K562 (cell line): ENCODE results near the gene SLC4A2. TPM values are rescaled to one million over a fixed set of nuclear protein-coding genes. Genes with fewer than 3 reads are reported as not detected.
A peak's percentile ranks its signal among the peaks of the same experiment; 100 is the strongest.

Source experiments
- HDGF ChIP-seq: fragments of 450-650 bp; IDR thresholded peaks from 2 replicates; pipeline ENCODE4 v1.6.1; 2016
- HES1 ChIP-seq: fragments of 450-650 bp; IDR thresholded peaks from 2 replicates; pipeline ENCODE4 v1.6.1; 2016; ENCODE audit warnings: low read depth, mild to moderate bottlenecking, moderate library complexity
- HIVEP1 ChIP-seq: fragments of 250-450 bp; sonication (Bioruptor Pico); IDR thresholded peaks from 2 replicates; pipeline ENCODE4 v1.4.0; 2020; ENCODE audit warnings: mild to moderate bottlenecking
- MYNN ChIP-seq, 2 experiments: sonication (generic); formaldehyde crosslinking in 1 of 2; IDR thresholded peaks; 2 replicates each; pipeline versions ENCODE4 v1.5.0 to v1.6.1; 2016 to 2020; ENCODE audit warnings: antibody characterized with exemption in 1 of 2, missing genetic modification reagents in 1 of 2
- NR0B1 ChIP-seq: fragments of 450-650 bp; IDR thresholded peaks from one replicate; pipeline ENCODE4 v1.6.1; 2018; ENCODE audit warnings: mild to moderate bottlenecking, moderate library complexity; ENCODE audit not compliant: partially characterized antibody
- POLR2B ChIP-seq: fragments of 450-650 bp; IDR thresholded peaks from 2 replicates; pipeline ENCODE4 v1.6.1; 2018; ENCODE audit warnings: low read depth; ENCODE audit not compliant: partially characterized antibody
- RAD21 ChIP-seq, 2 experiments: fragments of 250-450 bp in 1 of 2; fragments of 450-650 bp in 1 of 2; sonication (Bioruptor Pico) in 1 of 2; formaldehyde crosslinking in 1 of 2; IDR thresholded peaks in 1 of 2; conservative IDR thresholded peaks in 1 of 2; 2 replicates each; pipeline versions ENCODE4 v1.4.0 to v1.8.0; 2020 to 2022; ENCODE audit warnings: mild to moderate bottlenecking in 2 of 2, moderate library complexity in 1 of 2
- SREBF2 ChIP-seq: sonication (generic); formaldehyde crosslinking; IDR thresholded peaks from 2 replicates; pipeline ENCODE4 v1.4.0; 2020; ENCODE audit warnings: mild to moderate bottlenecking, missing genetic modification reagents
- ZBTB17 ChIP-seq: fragments of 450-650 bp; formaldehyde crosslinking; IDR thresholded peaks from 2 replicates; pipeline ENCODE4 v1.4.0; 2020; ENCODE audit warnings: mild to moderate bottlenecking
- ZNF165 ChIP-seq: fragments of 250-450 bp; sonication (Bioruptor Pico); IDR thresholded peaks from 2 replicates; pipeline ENCODE4 v1.4.0; 2020; ENCODE audit warnings: borderline replicate concordance
- ZNF696 ChIP-seq: fragments of 250-450 bp; sonication (Bioruptor Pico); conservative IDR thresholded peaks from 2 replicates; pipeline ENCODE4 v1.4.0; 2020; ENCODE audit warnings: mild to moderate bottlenecking, moderate library complexity
- ZNF717 ChIP-seq: fragments of 250-450 bp; sonication (Bioruptor Pico); IDR thresholded peaks from 2 replicates; pipeline ENCODE4 v1.5.0; 2021
- ZNF830 ChIP-seq: fragments of 250-450 bp; sonication (Bioruptor Pico); IDR thresholded peaks from 2 replicates; pipeline ENCODE4 v1.5.0; 2021; ENCODE audit warnings: mild to moderate bottlenecking
- polyA plus RNA-seq, 8 experiments: library from polyadenylated mRNA; depleted of rRNA in 4 of 8; stranded (reverse) in 5 of 8; unstranded in 3 of 8; fragments of >200 nt; fragmentation: Nextera tagmentation in 2 of 8; fragmentation: Illumina TruSeq in 1 of 8; extraction: Ambion mirVana in 2 of 8; extraction: Trizol in 1 of 8; gene quantifications; 2 replicates each; pipeline versions ENCODE4 v1.2.1 to v1.2.3, GENCODE V29; 2011 to 2014; ENCODE audit warnings: inconsistent platforms in 1 of 8, missing spikeins in 1 of 8
- total RNA-seq, 7 experiments: library from RNA; depleted of rRNA in 6 of 7; stranded (reverse); fragments of >200 nt in 6 of 7; fragmentation: Illumina TruSeq in 2 of 7; extraction: Trizol in 2 of 7; gene quantifications; 2 replicates each; pipeline versions ENCODE4 v1.2.1 to v1.2.3, GENCODE V29; 2011 to 2021; ENCODE audit warnings: low replicate concordance in 1 of 7

Gene SLC4A2
- total and polyA plus RNA-seq, 9 of the 15 experiments (the other 6 are each of a cell fraction or from before 2014, with no cell fraction given): 11.4 to 375 (median 130) TPM

- TF ChIP-seq ZBTB17 (CRISPR knock-in tag) (no peak), RAD21 (CRISPR knock-in tag; conservative IDR thresholded peaks at IDR 0.05 in 1 of 2, IDR thresholded peaks at IDR 0.05 in 1 of 2) (no peak), ZNF717 (CRISPR knock-in tag) (no peak), HES1 (no peak), HDGF (peak; percentile 57), SREBF2 (CRISPR knock-in tag) (no peak), NR0B1 (no peak), ZNF830 (CRISPR knock-in tag) (0 out of 2 replicates have a peak, but pooled peaks have one; percentile 68), ZNF696 (no peak), ZNF165 (no peak), HIVEP1 (CRISPR knock-in tag) (no peak), POLR2B (peak; percentile 34), MYNN (IDR thresholded peaks at IDR 0.05) (0 out of 2 replicates have a peak, but pooled peaks have one; percentile 0), MYNN (CRISPR knock-in tag; IDR thresholded peaks at IDR 0.05) (no peak)
- TF ChIP-seq, all 486 proteins: peak for 20
These were observed 41.9 kb upstream of the SLC4A2 start (continued) for GRCh38 chr7:151017370-151017952.
